Astrocyte (in vitro differentiated cells and primary cell): ENCODE measurements around the gene ATP8B1. TPM values are rescaled to one million over a fixed set of nuclear protein-coding genes. Genes with fewer than 3 reads are reported as not detected.

Experiments used
- DNase-seq: peaks from one replicate; pipeline ENCODE4 v3.0.0-alpha.2; 2010; ENCODE audit warnings: low read depth
- FAIRE-seq: peaks from 2 replicates; lab custom pipeline; 2011; peaks lifted over from hg19 to GRCh38; lab: Jason Lieb, UNC
- H2AFZ ChIP-seq: 2 replicates; pipeline ENCODE4 v1.6.0; 2012; ENCODE audit warnings: low read depth, low read length, inconsistent platforms
- H3K27ac ChIP-seq: 2 replicates; pipeline ENCODE4 v1.5.1; 2011; ENCODE audit warnings: low read depth, low read length, inconsistent platforms
- H3K27me3 ChIP-seq: 2 replicates; pipeline ENCODE4 v1.6.0; 2011; ENCODE audit warnings: low read length, inconsistent platforms; ENCODE audit not compliant: insufficient read depth
- H3K36me3 ChIP-seq: 2 replicates; pipeline ENCODE4 v1.5.1; 2011; ENCODE audit warnings: low read length, inconsistent platforms; ENCODE audit not compliant: insufficient read depth
- H3K4me1 ChIP-seq: 2 replicates; pipeline ENCODE4 v1.5.1; 2011; ENCODE audit warnings: low read length, inconsistent platforms; ENCODE audit not compliant: insufficient read depth
- H3K4me2 ChIP-seq: 2 replicates; pipeline ENCODE4 v1.6.0; 2012; ENCODE audit warnings: low read length, inconsistent platforms
- H3K4me3 ChIP-seq: 2 replicates; pipeline ENCODE4 v1.5.1; 2011; ENCODE audit warnings: low read depth, mild to moderate bottlenecking, low read length, inconsistent platforms; ENCODE audit not compliant: insufficient read depth
- H3K79me2 ChIP-seq: 2 replicates; pipeline ENCODE4 v1.6.0; 2012; ENCODE audit warnings: mild to moderate bottlenecking, low read length, inconsistent platforms; ENCODE audit not compliant: insufficient read depth
- H3K9ac ChIP-seq: 2 replicates; pipeline ENCODE4 v1.6.0; 2012; ENCODE audit warnings: mild to moderate bottlenecking, low read length, inconsistent platforms
- H3K9me3 ChIP-seq: 2 replicates; pipeline ENCODE4 v1.5.1; 2012; ENCODE audit warnings: low read depth, mild to moderate bottlenecking, low read length, inconsistent platforms; ENCODE audit not compliant: insufficient read depth
- H4K20me1 ChIP-seq: 2 replicates; pipeline ENCODE4 v1.6.0; 2012; ENCODE audit warnings: low read length, inconsistent platforms; ENCODE audit not compliant: insufficient read depth
- H3K27ac Mint-ChIP-seq: one replicate; pipeline ENCODE4 v1.8.0; 2021; ENCODE audit warnings: mild to moderate bottlenecking, mixed read lengths; ENCODE audit not compliant: unreplicated experiment
- H3K27me3 Mint-ChIP-seq: one replicate; pipeline ENCODE4 v1.8.0; 2021; ENCODE audit warnings: low read depth, mixed read lengths; ENCODE audit not compliant: unreplicated experiment
- H3K36me3 Mint-ChIP-seq: one replicate; pipeline ENCODE4 v1.8.0; 2021; ENCODE audit warnings: low read depth, mixed read lengths; ENCODE audit not compliant: unreplicated experiment
- H3K4me1 Mint-ChIP-seq: one replicate; pipeline ENCODE4 v1.8.0; 2021; ENCODE audit warnings: low read depth, mixed read lengths; ENCODE audit not compliant: unreplicated experiment
- H3K4me3 Mint-ChIP-seq: one replicate; pipeline ENCODE4 v1.8.0; 2021; ENCODE audit warnings: mild to moderate bottlenecking, moderate library complexity, mixed read lengths; ENCODE audit not compliant: unreplicated experiment
- H3K9me3 Mint-ChIP-seq: one replicate; pipeline ENCODE4 v1.8.0; 2021; ENCODE audit warnings: mild to moderate bottlenecking, mixed read lengths; ENCODE audit not compliant: unreplicated experiment
- EZH2 ChIP-seq: IDR thresholded peaks from 2 replicates; pipeline ENCODE4 v1.6.1; 2012; ENCODE audit warnings: mild to moderate bottlenecking, low read length, inconsistent platforms; ENCODE audit not compliant: insufficient read depth
- total RNA-seq: library from RNA; stranded (reverse); gene quantifications from 2 replicates; pipeline ENCODE4 v1.2.1, GENCODE V29; 2021
- TF ChIP-seq, protein P1 (sequence below): IDR thresholded peaks from 2 replicates; pipeline ENCODE4 v1.5.1; 2011; ENCODE audit warnings: low read depth, mild to moderate bottlenecking, inconsistent platforms, low read length, moderate library complexity; ENCODE audit not compliant: insufficient read depth

ATP8B1 gene
- total RNA-seq, 1 donor from 2014 or later = 10.4 TPM

DNA sequence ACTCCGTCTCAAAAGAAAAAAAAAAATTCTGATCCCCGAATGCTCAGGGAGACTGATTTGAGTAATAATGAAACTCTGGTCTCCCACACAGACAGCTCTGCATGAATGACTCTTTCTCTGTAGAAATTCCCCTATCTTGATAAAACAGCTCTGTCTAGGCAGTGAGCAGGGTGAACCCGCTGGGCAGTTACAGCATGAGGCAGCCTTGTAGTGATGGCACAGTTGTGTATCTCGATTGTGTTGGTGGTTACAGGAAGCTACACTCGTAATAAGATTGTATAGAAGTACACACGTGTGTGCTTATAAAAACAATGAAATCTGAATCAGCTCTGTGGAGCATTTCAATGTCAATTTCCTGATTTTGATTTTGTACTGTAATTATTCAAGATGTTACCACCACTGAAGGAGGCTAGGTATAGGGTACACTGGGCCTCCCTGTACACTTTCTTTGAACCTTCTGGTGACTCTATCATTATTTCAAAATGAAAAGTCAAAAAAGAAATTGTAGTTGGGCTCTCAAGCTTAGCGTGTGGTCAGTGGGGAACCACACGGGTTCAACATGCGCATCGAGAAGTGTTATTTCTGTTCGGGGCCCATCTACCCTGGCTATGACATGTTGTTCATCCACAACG is 34.9 kb upstream of the ATP8B1 start:
- H4K20me1 ChIP-seq = no peaks in the 10 kb centered on the region
- TF ChIP-seq EZH2 = no peak
- TF ChIP-seq, protein P1, sequence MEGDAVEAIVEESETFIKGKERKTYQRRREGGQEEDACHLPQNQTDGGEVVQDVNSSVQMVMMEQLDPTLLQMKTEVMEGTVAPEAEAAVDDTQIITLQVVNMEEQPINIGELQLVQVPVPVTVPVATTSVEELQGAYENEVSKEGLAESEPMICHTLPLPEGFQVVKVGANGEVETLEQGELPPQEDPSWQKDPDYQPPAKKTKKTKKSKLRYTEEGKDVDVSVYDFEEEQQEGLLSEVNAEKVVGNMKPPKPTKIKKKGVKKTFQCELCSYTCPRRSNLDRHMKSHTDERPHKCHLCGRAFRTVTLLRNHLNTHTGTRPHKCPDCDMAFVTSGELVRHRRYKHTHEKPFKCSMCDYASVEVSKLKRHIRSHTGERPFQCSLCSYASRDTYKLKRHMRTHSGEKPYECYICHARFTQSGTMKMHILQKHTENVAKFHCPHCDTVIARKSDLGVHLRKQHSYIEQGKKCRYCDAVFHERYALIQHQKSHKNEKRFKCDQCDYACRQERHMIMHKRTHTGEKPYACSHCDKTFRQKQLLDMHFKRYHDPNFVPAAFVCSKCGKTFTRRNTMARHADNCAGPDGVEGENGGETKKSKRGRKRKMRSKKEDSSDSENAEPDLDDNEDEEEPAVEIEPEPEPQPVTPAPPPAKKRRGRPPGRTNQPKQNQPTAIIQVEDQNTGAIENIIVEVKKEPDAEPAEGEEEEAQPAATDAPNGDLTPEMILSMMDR = no peak
- no peaks in the 10 kb centered on the region for H3K79me2 ChIP-seq
- no peak overlapping the region for H2AFZ ChIP-seq
- H3K36me3 Mint-ChIP-seq = no peaks in the 10 kb centered on the region
- peaks cover 4% of the 10 kb centered on the region for H3K9me3 Mint-ChIP-seq
- no peaks in the 10 kb centered on the region for H3K27me3 ChIP-seq
- no peak overlapping the region for H3K4me3 ChIP-seq
- H3K4me2 ChIP-seq = peak overlapping the region; percentile 20
- no peaks in the 10 kb centered on the region for H3K9me3 ChIP-seq
- no peak overlapping the region for H3K4me3 Mint-ChIP-seq
- H3K9ac ChIP-seq = no peak overlapping the region
- H3K4me1 ChIP-seq = peaks cover 26% of the 10 kb centered on the region
- FAIRE-seq = no peak
- H3K36me3 ChIP-seq = no peaks in the 10 kb centered on the region
- DNase-seq = peak; percentile 59
- H3K27me3 Mint-ChIP-seq = no peaks in the 10 kb centered on the region
- H3K27ac Mint-ChIP-seq = peak overlapping the region; percentile 41
- peak overlapping the region; percentile 15 for H3K27ac ChIP-seq
- H3K4me1 Mint-ChIP-seq = peaks cover 22% of the 10 kb centered on the region

GRCh38 chr18:57836557-57836956 is 33.4 kb upstream of the ATP8B1 start:
- Mint-ChIP-seq H3K27ac (no peak overlapping the region), H3K36me3 (no peaks in the 10 kb centered on the region), H3K9me3 (peaks cover 4% of the 10 kb centered on the region), H3K4me1 (peaks cover 22% of the 10 kb centered on the region), H3K27me3 (no peaks in the 10 kb centered on the region), H3K4me3 (no peak overlapping the region)
- Histone ChIP-seq H2AFZ (no peak overlapping the region), H3K9me3 (no peaks in the 10 kb centered on the region), H3K4me2 (no peak overlapping the region), H3K79me2 (no peaks in the 10 kb centered on the region), H3K4me1 (peaks cover 29% of the 10 kb centered on the region), H3K9ac (no peak overlapping the region), H4K20me1 (no peaks in the 10 kb centered on the region), H3K36me3 (no peaks in the 10 kb centered on the region), H3K27me3 (no peaks in the 10 kb centered on the region), H3K27ac (no peak overlapping the region), H3K4me3 (no peak overlapping the region)
- TF ChIP-seq, protein P1 = no peak
- no peak for TF ChIP-seq EZH2
- FAIRE-seq (no peak), DNase-seq (no peak)

- peaks cover 4% of the 10 kb centered on the region for H3K9me3 Mint-ChIP-seq
- Histone ChIP-seq H3K4me2 (no peak overlapping the region), H3K9ac (no peak overlapping the region), H3K27me3 (no peaks in the 10 kb centered on the region), H3K4me3 (no peak overlapping the region), H3K9me3 (no peaks in the 10 kb centered on the region), H4K20me1 (no peaks in the 10 kb centered on the region), H3K79me2 (no peaks in the 10 kb centered on the region), H3K36me3 (no peaks in the 10 kb centered on the region), H3K4me1 (peaks cover 29% of the 10 kb centered on the region), H2AFZ (no peak overlapping the region), H3K27ac (no peak overlapping the region)
- FAIRE-seq = no peak
- H3K36me3 Mint-ChIP-seq = no peaks in the 10 kb centered on the region
- no peak overlapping the region for H3K4me3 Mint-ChIP-seq
- H3K27me3 Mint-ChIP-seq = no peaks in the 10 kb centered on the region
- H3K4me1 Mint-ChIP-seq = peaks cover 22% of the 10 kb centered on the region
- no peak for DNase-seq
- no peak overlapping the region for H3K27ac Mint-ChIP-seq
- TF ChIP-seq, protein P1 = no peak
- no peak for TF ChIP-seq EZH2
Observed at GRCh38 chr18:57835904-57836303, 32.8 kb upstream of the ATP8B1 start.
